ENCODE results near the gene SLC23A2. TPM values are rescaled to one million over a fixed set of nuclear protein-coding genes. Genes with fewer than 3 reads are reported as not detected.
"Not testable (repeated sequence)": the region's sequence is repeated elsewhere in the genome, so short reads cannot be mapped to it uniquely, and the experiment has no call there.

SLC23A2 gene
- total RNA-seq, 4 donors from 2014 or later = 5.0 to 11.6 (median 7.9) TPM

- WGBS, 2 donors (ENCODE audit: low coverage in 1 of 2) = 92% methylated on average over 6 of the region's 6 CpGs; no CpG with 5 or more reads in 1 of the 2 donors
- DNase-seq = no peak
- H3K27me3 ChIP-seq = no peaks in the 10 kb centered on the region
- no peak for TF ChIP-seq POLR2AphosphoS5 (IDR thresholded peaks at IDR 0.05)
- TF ChIP-seq, protein P1, sequence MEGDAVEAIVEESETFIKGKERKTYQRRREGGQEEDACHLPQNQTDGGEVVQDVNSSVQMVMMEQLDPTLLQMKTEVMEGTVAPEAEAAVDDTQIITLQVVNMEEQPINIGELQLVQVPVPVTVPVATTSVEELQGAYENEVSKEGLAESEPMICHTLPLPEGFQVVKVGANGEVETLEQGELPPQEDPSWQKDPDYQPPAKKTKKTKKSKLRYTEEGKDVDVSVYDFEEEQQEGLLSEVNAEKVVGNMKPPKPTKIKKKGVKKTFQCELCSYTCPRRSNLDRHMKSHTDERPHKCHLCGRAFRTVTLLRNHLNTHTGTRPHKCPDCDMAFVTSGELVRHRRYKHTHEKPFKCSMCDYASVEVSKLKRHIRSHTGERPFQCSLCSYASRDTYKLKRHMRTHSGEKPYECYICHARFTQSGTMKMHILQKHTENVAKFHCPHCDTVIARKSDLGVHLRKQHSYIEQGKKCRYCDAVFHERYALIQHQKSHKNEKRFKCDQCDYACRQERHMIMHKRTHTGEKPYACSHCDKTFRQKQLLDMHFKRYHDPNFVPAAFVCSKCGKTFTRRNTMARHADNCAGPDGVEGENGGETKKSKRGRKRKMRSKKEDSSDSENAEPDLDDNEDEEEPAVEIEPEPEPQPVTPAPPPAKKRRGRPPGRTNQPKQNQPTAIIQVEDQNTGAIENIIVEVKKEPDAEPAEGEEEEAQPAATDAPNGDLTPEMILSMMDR (IDR thresholded peaks at IDR 0.05) = no peak
- no peak for TF ChIP-seq POLR2A (IDR thresholded peaks at IDR 0.05)
- no peak for TF ChIP-seq EP300 (IDR thresholded peaks at IDR 0.05; ENCODE audit: low read depth)
- no peaks in the 10 kb centered on the region for H3K36me3 ChIP-seq
- no peak overlapping the region for H3K27ac ChIP-seq
- intact Hi-C loops (cut with DNase I; ENCODE audit: low total_unique reads) (no loop called here), in situ Hi-C loops (cut with MboI; ENCODE audit: low pct_ligation_motif_present in 1 of 4, low pct_unique_long_range_greater_than_20kb in 1 of 4, low sequenced_read_pairs in 3 of 4) (no loop called here)
- peaks cover 0 to 9% (median 4%) of the 10 kb centered on the region in 4 donors for H3K4me1 ChIP-seq
- H3K4me3 ChIP-seq = no peak overlapping the region
- H3K9me3 ChIP-seq = no peaks in the 10 kb centered on the region
These were observed 77.3 kb downstream of the SLC23A2 start for GRCh38 chr20:4924032-4924431.

GRCh38 chr20:4922186-4922585 lies 79.1 kb downstream of the SLC23A2 start:
- intact Hi-C loops (cut with DNase I; ENCODE audit: low total_unique reads) = no loop called here
- peaks cover 0 to 13% (median 9%) of the 10 kb centered on the region in 4 donors for H3K4me1 ChIP-seq
- TF ChIP-seq EP300 (IDR thresholded peaks at IDR 0.05; ENCODE audit: low read depth) = no peak
- TF ChIP-seq, protein P1 (IDR thresholded peaks at IDR 0.05) = no peak
- TF ChIP-seq POLR2A (IDR thresholded peaks at IDR 0.05) = no peak
- TF ChIP-seq POLR2AphosphoS5 (IDR thresholded peaks at IDR 0.05) = no peak
- DNase-seq = no peak
- H3K27ac ChIP-seq = no peak overlapping the region
- no peak overlapping the region for H3K4me3 ChIP-seq
- no peaks in the 10 kb centered on the region for H3K36me3 ChIP-seq
- H3K9me3 ChIP-seq = no peaks in the 10 kb centered on the region
- WGBS, 2 donors (ENCODE audit: low coverage in 1 of 2) = 94 to 100% methylated on average over 2 to 4 of the region's 4 CpGs
- H3K27me3 ChIP-seq = no peaks in the 10 kb centered on the region
- in situ Hi-C loops (cut with MboI; ENCODE audit: low pct_ligation_motif_present in 1 of 4, low pct_unique_long_range_greater_than_20kb in 1 of 4, low sequenced_read_pairs in 3 of 4) = no loop called here

DNA sequence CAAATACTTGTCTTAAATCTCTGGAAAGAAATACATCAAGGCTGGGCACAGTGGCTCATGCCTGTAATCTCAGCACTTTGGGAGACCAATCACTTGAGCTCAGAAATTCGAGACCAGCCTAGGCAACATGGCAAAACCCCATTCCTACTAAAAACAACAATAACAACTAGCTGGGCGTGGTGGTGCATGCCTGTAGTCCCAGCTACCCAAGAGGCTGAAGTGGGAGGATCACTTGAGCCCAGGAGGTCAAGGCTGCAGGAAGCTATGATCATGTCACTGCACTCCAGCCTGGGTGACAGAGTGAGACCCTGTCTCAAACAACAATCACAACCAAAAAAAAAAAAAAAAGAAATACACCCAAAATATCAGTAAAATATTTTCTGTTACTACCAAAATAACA lies 80.0 kb downstream of the SLC23A2 start:
- H3K4me3 ChIP-seq; H3K27ac ChIP-seq; in situ Hi-C loops (cut with MboI; ENCODE audit: low pct_ligation_motif_present in 1 of 4, low pct_unique_long_range_greater_than_20kb in 1 of 4, low sequenced_read_pairs in 3 of 4); H3K36me3 ChIP-seq; H3K27me3 ChIP-seq; DNase-seq; H3K9me3 ChIP-seq; intact Hi-C loops (cut with DNase I; ENCODE audit: low total_unique reads): not testable (repeated sequence)
- 69% methylated on average over 2 of the region's 2 CpGs; no CpG with 5 or more reads in 1 of the 2 donors for WGBS, 2 donors (ENCODE audit: low coverage in 1 of 2)
- H3K4me1 ChIP-seq = peaks cover 0 to 18% (median 12%) of the 10 kb centered on the region in 4 donors

- no peak for DNase-seq
- no peak overlapping the region for H3K27ac ChIP-seq
- H3K4me3 ChIP-seq = no peak overlapping the region
- intact Hi-C loops (cut with DNase I; ENCODE audit: low total_unique reads) (no loop called here), in situ Hi-C loops (cut with MboI; ENCODE audit: low pct_ligation_motif_present in 1 of 4, low pct_unique_long_range_greater_than_20kb in 1 of 4, low sequenced_read_pairs in 3 of 4) (no loop called here)
- H3K27me3 ChIP-seq = no peaks in the 10 kb centered on the region
- H3K4me1 ChIP-seq = peaks cover 0 to 13% (median 9%) of the 10 kb centered on the region in 4 donors
- H3K9me3 ChIP-seq = no peaks in the 10 kb centered on the region
- TF ChIP-seq EP300 (IDR thresholded peaks at IDR 0.05; ENCODE audit: low read depth) (no peak), POLR2A (IDR thresholded peaks at IDR 0.05) (no peak)
- TF ChIP-seq, protein P1 (IDR thresholded peaks at IDR 0.05) = no peak
- no peaks in the 10 kb centered on the region for H3K36me3 ChIP-seq
- WGBS, 2 donors (ENCODE audit: low coverage in 1 of 2) = 80 to 87% methylated on average over 1 to 3 of the region's 3 CpGs
These were observed 80.7 kb downstream of the SLC23A2 start for GRCh38 chr20:4920655-4921054.

DNA sequence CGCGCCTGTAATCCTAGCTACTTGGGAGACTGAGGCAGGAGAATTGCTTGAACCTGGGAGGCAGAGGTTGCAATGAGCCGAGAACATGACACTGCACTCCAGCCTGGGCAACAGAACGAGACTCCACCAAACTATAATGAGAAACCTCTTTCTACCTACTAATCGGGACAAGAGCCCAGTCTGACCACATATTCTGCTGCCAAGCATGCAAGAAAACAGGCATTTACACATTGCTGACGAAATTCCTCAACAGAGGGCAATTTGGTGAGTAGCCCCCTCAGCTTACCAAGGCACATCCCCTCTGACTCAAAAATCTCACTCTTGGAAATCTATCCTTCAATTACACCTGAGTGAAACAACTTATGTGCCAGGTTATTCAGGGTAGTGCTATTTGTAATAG lies 81.2 kb downstream of the SLC23A2 start:
- TF ChIP-seq, protein P1 (IDR thresholded peaks at IDR 0.05) = no peak
- no peak for TF ChIP-seq EP300 (IDR thresholded peaks at IDR 0.05; ENCODE audit: low read depth)
- no peak for TF ChIP-seq POLR2A (IDR thresholded peaks at IDR 0.05)
- no peak for TF ChIP-seq POLR2AphosphoS5 (IDR thresholded peaks at IDR 0.05)
- Histone ChIP-seq H3K36me3 (no peaks in the 10 kb centered on the region), H3K4me3 (no peak overlapping the region), H3K27me3 (no peaks in the 10 kb centered on the region), H3K27ac (no peak overlapping the region), H3K4me1 (peaks cover 0 to 10% (median 7%) of the 10 kb centered on the region in 4 donors), H3K9me3 (no peaks in the 10 kb centered on the region)
- intact Hi-C loops (cut with DNase I; ENCODE audit: low total_unique reads) = no loop called here
- in situ Hi-C loops (cut with MboI; ENCODE audit: low pct_ligation_motif_present in 1 of 4, low pct_unique_long_range_greater_than_20kb in 1 of 4, low sequenced_read_pairs in 3 of 4) = no loop called here
- no peak for DNase-seq
- 80 to 99% methylated on average over 2 to 6 of the region's 6 CpGs for WGBS, 2 donors (ENCODE audit: low coverage in 1 of 2)
